HEK293T (cell line): ENCODE results near the gene CD164L2.
"Not testable (repeated sequence)": the region's sequence is repeated elsewhere in the genome, so short reads cannot be mapped to it uniquely, and the experiment has no call there.

Experiments used
- CTCF ChIA-PET: fragments of 350-600 bp; formaldehyde crosslinking; extraction: SDS; loops from one replicate; lab custom pipeline; 2021; ENCODE audit warnings: antibody characterized with exemption, inconsistent platforms; lab: Yijun Ruan, JAX
- POLR2A ChIA-PET: fragments of 350-600 bp; formaldehyde crosslinking; extraction: SDS; loops from one replicate; lab custom pipeline; 2020; ENCODE audit warnings: antibody characterized with exemption, inconsistent platforms; lab: Yijun Ruan, JAX
- DNase-seq: peaks from one replicate; pipeline ENCODE4 v3.0.0; 2012; ENCODE audit warnings: mixed read lengths; ENCODE audit errors: extremely low spot score
- ARNT ChIP-seq: fragments of 450-650 bp; IDR thresholded peaks from 2 replicates; pipeline ENCODE4 v1.6.1; 2017; ENCODE audit warnings: mild to moderate bottlenecking
- BHLHE40 ChIP-seq: fragments of 450-650 bp; IDR thresholded peaks from 2 replicates; pipeline ENCODE4 v1.6.1; 2016; ENCODE audit warnings: mild to moderate bottlenecking, moderate library complexity, borderline replicate concordance
- CTBP1 ChIP-seq: fragments of 450-650 bp; IDR thresholded peaks from 2 replicates; pipeline ENCODE4 v1.6.1; 2016; ENCODE audit warnings: borderline replicate concordance
- ELF4 ChIP-seq: fragments of 450-650 bp; IDR thresholded peaks from 2 replicates; pipeline ENCODE4 v1.6.1; 2017; ENCODE audit warnings: antibody characterized with exemption
- FOXA1 ChIP-seq: fragments of 450-650 bp; IDR thresholded peaks from 2 replicates; pipeline ENCODE4 v1.6.1; 2016; ENCODE audit warnings: mild to moderate bottlenecking
- FOXK2 ChIP-seq: fragments of 450-650 bp; IDR thresholded peaks from 2 replicates; pipeline ENCODE4 v1.6.1; 2016; ENCODE audit warnings: mild to moderate bottlenecking
- FOXM1 ChIP-seq: fragments of 450-650 bp; IDR thresholded peaks from 2 replicates; pipeline ENCODE4 v1.6.1; 2017; ENCODE audit warnings: mild to moderate bottlenecking, borderline replicate concordance
- HDGF ChIP-seq: fragments of 450-650 bp; IDR thresholded peaks from 2 replicates; pipeline ENCODE4 v1.6.1; 2017; ENCODE audit warnings: antibody characterized with exemption, borderline replicate concordance
- L3MBTL2 ChIP-seq: fragments of 450-650 bp; conservative IDR thresholded peaks from 2 replicates; pipeline ENCODE4 v1.6.1; 2016; ENCODE audit warnings: mild to moderate bottlenecking
- LEF1 ChIP-seq: fragments of 450-650 bp; IDR thresholded peaks from 2 replicates; pipeline ENCODE4 v1.6.1; 2017; ENCODE audit warnings: mild to moderate bottlenecking, borderline replicate concordance
- NFRKB ChIP-seq: fragments of 450-650 bp; IDR thresholded peaks from 2 replicates; pipeline ENCODE4 v1.6.1; 2016; ENCODE audit warnings: mild to moderate bottlenecking, moderate library complexity
- PKNOX1 ChIP-seq: fragments of 450-650 bp; IDR thresholded peaks from 2 replicates; pipeline ENCODE4 v1.6.1; 2016
- SP1 ChIP-seq: fragments of 450-650 bp; IDR thresholded peaks from 2 replicates; pipeline ENCODE4 v1.6.1; 2017
- SUZ12 ChIP-seq: fragments of 450-650 bp; IDR thresholded peaks from 2 replicates; pipeline ENCODE4 v1.6.1; 2016; ENCODE audit warnings: mild to moderate bottlenecking
- TARDBP ChIP-seq: fragments of 450-650 bp; IDR thresholded peaks from 2 replicates; pipeline ENCODE4 v1.6.1; 2016
- ZNF384 ChIP-seq: fragments of 450-650 bp; IDR thresholded peaks from 2 replicates; pipeline ENCODE4 v1.6.1; 2016

Gene CD164L2

GRCh38 chr1:27392778-27393635 is 9.9 kb upstream of the CD164L2 start:
- ChIA-PET CTCF (interaction anchor here (0.9 to 1.0 kb wide), 2 partner anchors 36 to 270 kb away, joined by 3 read pairs; no protein-coding TSS in a partner anchor), POLR2A (no interaction called here)
- TF ChIP-seq SUZ12, result no peak
- TF ChIP-seq ELF4, result no peak
- TF ChIP-seq BHLHE40, result no peak
- no peak for TF ChIP-seq TARDBP
- TF ChIP-seq HDGF, result no peak
- TF ChIP-seq FOXM1, result no peak
- peak; percentile 27 for DNase-seq

GRCh38 chr1:27392096-27392777 is 9.1 kb upstream of the CD164L2 start, which contains the start of gene GPR3:
GPR3 (plus strand) TSS chr1:27392622; CDS start chr1:27393799, 1,177 bp downstream.
- ChIA-PET POLR2A (no interaction called here), CTCF (interaction anchor here (1.1 to 2.2 kb wide), 3 partner anchors 23 to 96 kb away, joined by 5 to 7 read pairs (median 6); no protein-coding TSS in a partner anchor)
- peak; percentile 50; the same call in 1 of the 2 replicates for TF ChIP-seq L3MBTL2
- TF ChIP-seq CTBP1, result no peak
- peak; percentile 95 for DNase-seq

- no peak for DNase-seq
- POLR2A ChIA-PET, result interaction anchor here (1.6 kb wide), 1 partner anchor 25 kb away, joined by 5 read pairs; the partner anchor contains the start of gene MAP3K6
- TF ChIP-seq SUZ12 (no peak), ZNF384 (no peak), NFRKB (no peak), ARNT (no peak), FOXA1 (no peak), BHLHE40 (no peak), CTBP1 (no peak), PKNOX1 (no peak), HDGF (no peak), L3MBTL2 (no peak), FOXM1 (no peak)
- CTCF ChIA-PET, result interaction anchor here (0.6 to 2.2 kb wide), 5 partner anchors 15 to 96 kb away, joined by 3 to 7 read pairs (median 5); partner anchors contain the start of gene MAP3K6
These were observed 8.5 kb upstream of the CD164L2 start for GRCh38 chr1:27391511-27392095.

GRCh38 chr1:27388337-27389005 is 5.3 kb upstream of the CD164L2 start:
- ChIA-PET POLR2A (interaction anchor here (2.8 kb wide), 1 partner anchor 22 kb away, joined by 15 read pairs; the partner anchor contains the start of gene MAP3K6), CTCF (interaction anchor here (0.9 to 3.0 kb wide), 5 partner anchors 11 to 218 kb away, joined by 3 to 10 read pairs (median 8); no protein-coding TSS in a partner anchor)
- TF ChIP-seq ZNF384 (no peak), HDGF (no peak), CTBP1 (no peak), SP1 (no peak), ELF4 (no peak)
- peak; percentile 64 for DNase-seq

GRCh38 chr1:27384797-27385196 is 1.7 kb upstream of the CD164L2 start:
- CTCF ChIA-PET, POLR2A ChIA-PET, DNase-seq: not testable (repeated sequence)

- TF ChIP-seq CTBP1 (no peak), ELF4 (no peak), FOXM1 (no peak), BHLHE40 (no peak), ARNT (no peak), L3MBTL2 (no peak), FOXK2 (no peak), SUZ12 (no peak), PKNOX1 (no peak), LEF1 (no peak), FOXA1 (no peak)
- DNase-seq, result no peak
- POLR2A ChIA-PET, result no interaction called here
- CTCF ChIA-PET, result interaction anchor here (0.6 to 2.6 kb wide), 2 partner anchors 18 to 156 kb away, joined by 7 to 8 read pairs; partner anchors contain the start of gene MAP3K6
These were observed 528 bp upstream of the CD164L2 start for GRCh38 chr1:27383661-27384060.
